ENCODE results near the gene ATP6AP2.
"Not testable (repeated sequence)": the region's sequence is repeated elsewhere in the genome, so short reads cannot be mapped to it uniquely, and the experiment has no call there.

Gene ATP6AP2

GRCh38 chrX:40580537-40581335 lies at the start of gene ATP6AP2:
Gene ATP6AP2 (plus strand): TSS chrX:40580970. CDS start chrX:40581066, 96 bp downstream.
- DNase-seq: peak; percentile 87

- DNase-seq: no peak
These were observed 49.5 kb upstream of the ATP6AP2 start for GRCh38 chrX:40531056-40531826.

GRCh38 chrX:40537310-40537709 lies 43.5 kb upstream of the ATP6AP2 start:
- no peak for DNase-seq

GRCh38 chrX:40538406-40538805 lies 42.4 kb upstream of the ATP6AP2 start:
- no peak for DNase-seq

GRCh38 chrX:40539214-40540142 lies 41.3 kb upstream of the ATP6AP2 start:
- peak; percentile 6 for DNase-seq

- DNase-seq: no peak
These were observed 38.6 kb upstream of the ATP6AP2 start for GRCh38 chrX:40542208-40542607.

GRCh38 chrX:40542972-40543371 lies 37.8 kb upstream of the ATP6AP2 start:
- no peak for DNase-seq

- peak; percentile 13 for DNase-seq
These were observed 37.0 kb upstream of the ATP6AP2 start for GRCh38 chrX:40543661-40544328.

- DNase-seq: no peak
These were observed 36.2 kb upstream of the ATP6AP2 start for GRCh38 chrX:40544343-40545266.

GRCh38 chrX:40546870-40547269 lies 33.9 kb upstream of the ATP6AP2 start:
- DNase-seq: no peak

- no peak for DNase-seq
These were observed 30.7 kb upstream of the ATP6AP2 start for GRCh38 chrX:40550066-40550465.

- peak; percentile 20 for DNase-seq
These were observed 28.0 kb upstream of the ATP6AP2 start for GRCh38 chrX:40552768-40553167.

GRCh38 chrX:40558590-40558989 lies 22.2 kb upstream of the ATP6AP2 start:
- DNase-seq: no peak

GRCh38 chrX:40563784-40564183 lies 17.0 kb upstream of the ATP6AP2 start:
- no peak for DNase-seq

- DNase-seq: no peak
These were observed 16.3 kb upstream of the ATP6AP2 start for GRCh38 chrX:40564447-40564846.

- DNase-seq: no peak
These were observed 10.2 kb upstream of the ATP6AP2 start for GRCh38 chrX:40570346-40571093.

- not testable (repeated sequence) for DNase-seq
These were observed 9.6 kb upstream of the ATP6AP2 start for GRCh38 chrX:40571164-40571563.

- no peak for DNase-seq
These were observed 9.2 kb upstream of the ATP6AP2 start for GRCh38 chrX:40571600-40571999.

- DNase-seq: peak; percentile 27
These were observed 7.0 kb upstream of the ATP6AP2 start for GRCh38 chrX:40573763-40574162.

- DNase-seq: peak; percentile 47
These were observed 5.4 kb upstream of the ATP6AP2 start for GRCh38 chrX:40575411-40575810.
